Renal cortex interstitium (tissue), 11 donors: ENCODE data around the gene FAM240B. TPM values are rescaled to one million over a fixed set of nuclear protein-coding genes. Genes with fewer than 3 reads are reported as not detected.

ENCODE experiments used
- DNase-seq, 11 donors: peaks; one replicate each; pipeline ENCODE4 v3.0.0-alpha.2; 2013; ENCODE audit warnings: low read depth in 9 of 11, low spot score in 4 of 11; ENCODE audit errors: extremely low read depth in 1 of 11
- polyA plus RNA-seq, 3 donors: library from polyadenylated mRNA; unstranded; fragments of 120-200 nt; gene quantifications; one replicate each; pipeline ENCODE4 v1.2.1, GENCODE V29; 2013; ENCODE audit not compliant: insufficient read length in 3 of 3

The FAM240B gene
- polyA plus RNA-seq, 3 donors = 0.09 to 0.17 TPM; not detected in 1

GRCh38 chr9:38707885-38708637, 11.9 kb downstream of the FAM240B start:
- no peak for DNase-seq

- no peak for DNase-seq
Observed at GRCh38 chr9:38706493-38706892, 13.4 kb downstream of the FAM240B start.

- no peak for DNase-seq
Observed at GRCh38 chr9:38705917-38706316, 14.0 kb downstream of the FAM240B start.

GRCh38 chr9:38700695-38701094, 19.2 kb downstream of the FAM240B start:
- no peak for DNase-seq

GRCh38 chr9:38699337-38699736, 20.6 kb downstream of the FAM240B start:
- no peak for DNase-seq

GRCh38 chr9:38697776-38698300, 22.1 kb downstream of the FAM240B start:
- no peak for DNase-seq

- DNase-seq = no peak
Observed at GRCh38 chr9:38696999-38697398, 22.9 kb downstream of the FAM240B start.

GRCh38 chr9:38694676-38695075, 25.3 kb downstream of the FAM240B start:
- no peak for DNase-seq

- no peak for DNase-seq
Observed at GRCh38 chr9:38692707-38693106, 27.2 kb downstream of the FAM240B start.

GRCh38 chr9:38690574-38690973, 29.4 kb downstream of the FAM240B start:
- no peak for DNase-seq

- peak in 4 of 11 donors; percentile 7 to 45 (median 33) for DNase-seq
Observed at GRCh38 chr9:38689678-38690077, 30.3 kb downstream of the FAM240B start.

- DNase-seq = no peak
Observed at GRCh38 chr9:38687992-38688391, 31.9 kb downstream of the FAM240B start.

- peak in 2 of 11 donors; percentile 15 to 22 for DNase-seq
Observed at GRCh38 chr9:38687389-38687842, 32.5 kb downstream of the FAM240B start.

GRCh38 chr9:38686933-38687332, 33.0 kb downstream of the FAM240B start:
- no peak for DNase-seq

GRCh38 chr9:38685535-38685934, 34.4 kb downstream of the FAM240B start:
- no peak for DNase-seq

GRCh38 chr9:38683336-38683735, 36.6 kb downstream of the FAM240B start:
- DNase-seq = no peak

GRCh38 chr9:38682713-38683112, 37.2 kb downstream of the FAM240B start:
- no peak for DNase-seq

- no peak for DNase-seq
Observed at GRCh38 chr9:38681747-38682227, 38.1 kb downstream of the FAM240B start.

GRCh38 chr9:38680837-38681445, 39.0 kb downstream of the FAM240B start:
- no peak for DNase-seq

- no peak for DNase-seq
Observed at GRCh38 chr9:38677660-38678303, 42.2 kb downstream of the FAM240B start.
